ENCODE results near the gene CRIM1. TPM values are rescaled to one million over a fixed set of nuclear protein-coding genes. Genes with fewer than 3 reads are reported as not detected.

The CRIM1 gene
- polyA plus RNA-seq, 6 donors from 2014 or later, result 1.1 to 5.3 (median 2.7) TPM

- H3K36me3 Mint-ChIP-seq, result no peaks in the 10 kb centered on the region
- no peak overlapping the region for H3K4me3 Mint-ChIP-seq
- no peak for ATAC-seq (ENCODE audit: low read depth in 2 of 2)
- DNase-seq, result no peak
- no peaks in the 10 kb centered on the region for H3K9me3 Mint-ChIP-seq
- H3K27ac Mint-ChIP-seq, result no peak overlapping the region
- no peaks in the 10 kb centered on the region for H3K27me3 Mint-ChIP-seq
- H3K4me1 Mint-ChIP-seq, result peaks cover 17 to 23% (median 20%) of the 10 kb centered on the region in 3 donors
Measured at GRCh38 chr2:36415381-36416022, 59.9 kb downstream of the CRIM1 start.

GRCh38 chr2:36416370-36417165 is 61.0 kb downstream of the CRIM1 start:
- peak overlapping the region in 2 of 6 donors; percentile 20 to 43 for H3K27ac Mint-ChIP-seq
- H3K36me3 Mint-ChIP-seq, result no peaks in the 10 kb centered on the region
- no peak for ATAC-seq (ENCODE audit: low read depth in 2 of 2)
- peaks cover 17 to 23% (median 20%) of the 10 kb centered on the region in 3 donors for H3K4me1 Mint-ChIP-seq
- H3K9me3 Mint-ChIP-seq, result no peaks in the 10 kb centered on the region
- DNase-seq, result no peak
- no peaks in the 10 kb centered on the region for H3K27me3 Mint-ChIP-seq
- no peak overlapping the region for H3K4me3 Mint-ChIP-seq

- Mint-ChIP-seq H3K4me1 (peaks cover 12 to 21% (median 14%) of the 10 kb centered on the region in 3 donors), H3K27ac (no peak overlapping the region), H3K27me3 (no peaks in the 10 kb centered on the region), H3K4me3 (no peak overlapping the region), H3K9me3 (no peaks in the 10 kb centered on the region), H3K36me3 (peaks cover 0 to 5% of the 10 kb centered on the region in 2 donors)
- ATAC-seq (ENCODE audit: low read depth in 2 of 2) (no peak), DNase-seq (no peak)
Measured at GRCh38 chr2:36420569-36421181, 65.1 kb downstream of the CRIM1 start.

- DNase-seq (no peak), ATAC-seq (ENCODE audit: low read depth in 2 of 2) (no peak)
- H3K36me3 Mint-ChIP-seq, result peaks cover 0 to 5% of the 10 kb centered on the region in 2 donors
- peaks cover 12 to 21% (median 14%) of the 10 kb centered on the region in 3 donors for H3K4me1 Mint-ChIP-seq
- H3K27me3 Mint-ChIP-seq, result no peaks in the 10 kb centered on the region
- no peaks in the 10 kb centered on the region for H3K9me3 Mint-ChIP-seq
- no peak overlapping the region for H3K4me3 Mint-ChIP-seq
- H3K27ac Mint-ChIP-seq, result peak overlapping the region in 1 of 6 donors; percentile 77
Measured at GRCh38 chr2:36421379-36421778, 65.8 kb downstream of the CRIM1 start.

- ATAC-seq (ENCODE audit: low read depth in 2 of 2), result no peak
- Mint-ChIP-seq H3K4me1 (peaks cover under 1 to 11% (median 7%) of the 10 kb centered on the region in 3 donors), H3K9me3 (no peaks in the 10 kb centered on the region), H3K36me3 (peaks cover 0 to 5% of the 10 kb centered on the region in 2 donors), H3K27me3 (no peaks in the 10 kb centered on the region), H3K4me3 (no peak overlapping the region), H3K27ac (no peak overlapping the region)
- no peak for DNase-seq
Measured at GRCh38 chr2:36423172-36423571, 67.6 kb downstream of the CRIM1 start.

GRCh38 chr2:36423619-36424120 is 68.1 kb downstream of the CRIM1 start:
- Mint-ChIP-seq H3K9me3 (no peaks in the 10 kb centered on the region), H3K27ac (peak overlapping the region in 1 of 6 donors; percentile 72), H3K4me1 (peaks cover 0 to 10% (median 3%) of the 10 kb centered on the region in 3 donors), H3K36me3 (peaks cover 5% of the 10 kb centered on the region in 2 donors), H3K4me3 (no peak overlapping the region), H3K27me3 (no peaks in the 10 kb centered on the region)
- DNase-seq, result no peak
- ATAC-seq (ENCODE audit: low read depth in 2 of 2), result no peak

- H3K9me3 Mint-ChIP-seq, result no peaks in the 10 kb centered on the region
- no peak overlapping the region for H3K27ac Mint-ChIP-seq
- ATAC-seq (ENCODE audit: low read depth in 2 of 2), result no peak
- H3K4me3 Mint-ChIP-seq, result no peak overlapping the region
- peaks cover 5 to 7% of the 10 kb centered on the region in 2 donors for H3K36me3 Mint-ChIP-seq
- no peak for DNase-seq
- peaks cover 0 to 7% (median 0%) of the 10 kb centered on the region in 3 donors for H3K4me1 Mint-ChIP-seq
- H3K27me3 Mint-ChIP-seq, result no peaks in the 10 kb centered on the region
Measured at GRCh38 chr2:36425608-36426355, 70.2 kb downstream of the CRIM1 start.

- Mint-ChIP-seq H3K27me3 (no peaks in the 10 kb centered on the region), H3K9me3 (no peaks in the 10 kb centered on the region), H3K36me3 (peaks cover 5 to 7% of the 10 kb centered on the region in 2 donors), H3K27ac (no peak overlapping the region), H3K4me3 (no peak overlapping the region), H3K4me1 (peaks cover 0 to 7% (median 0%) of the 10 kb centered on the region in 3 donors)
- ATAC-seq (ENCODE audit: low read depth in 2 of 2) (no peak), DNase-seq (no peak)
Measured at GRCh38 chr2:36427790-36428243, 72.2 kb downstream of the CRIM1 start.

- peak overlapping the region in 1 of 8 donors; percentile 26 for H3K4me3 Mint-ChIP-seq
- peaks cover 0 to 7% of the 10 kb centered on the region in 2 donors for H3K36me3 Mint-ChIP-seq
- ATAC-seq (ENCODE audit: low read depth in 2 of 2) (no peak), DNase-seq (no peak)
- peak overlapping the region in 1 of 6 donors; percentile 1 for H3K27ac Mint-ChIP-seq
- peaks cover 0 to 4% (median 0%) of the 10 kb centered on the region in 3 donors for H3K4me1 Mint-ChIP-seq
- no peaks in the 10 kb centered on the region for H3K27me3 Mint-ChIP-seq
- H3K9me3 Mint-ChIP-seq, result no peaks in the 10 kb centered on the region
Measured at GRCh38 chr2:36430549-36430948, 75.0 kb downstream of the CRIM1 start.

GRCh38 chr2:36432479-36432878 is 76.9 kb downstream of the CRIM1 start:
- Mint-ChIP-seq H3K27me3 (no peaks in the 10 kb centered on the region), H3K4me3 (no peak overlapping the region), H3K9me3 (no peaks in the 10 kb centered on the region), H3K36me3 (peaks cover 0 to 7% of the 10 kb centered on the region in 2 donors), H3K4me1 (peaks cover 0 to 4% (median 0%) of the 10 kb centered on the region in 3 donors), H3K27ac (no peak overlapping the region)
- DNase-seq (no peak), ATAC-seq (ENCODE audit: low read depth in 2 of 2) (no peak)

GRCh38 chr2:36433311-36434217 is 78.0 kb downstream of the CRIM1 start:
- H3K27ac Mint-ChIP-seq, result peak overlapping the region in 1 of 6 donors; percentile 11
- peaks cover 0 to 4% (median 0%) of the 10 kb centered on the region in 3 donors for H3K4me1 Mint-ChIP-seq
- H3K4me3 Mint-ChIP-seq, result no peak overlapping the region
- ATAC-seq (ENCODE audit: low read depth in 2 of 2) (no peak), DNase-seq (no peak)
- H3K36me3 Mint-ChIP-seq, result peaks cover 0 to 4% of the 10 kb centered on the region in 2 donors
- no peaks in the 10 kb centered on the region for H3K9me3 Mint-ChIP-seq
- no peaks in the 10 kb centered on the region for H3K27me3 Mint-ChIP-seq

GRCh38 chr2:36438449-36438977 is 82.9 kb downstream of the CRIM1 start:
- H3K36me3 Mint-ChIP-seq, result peaks cover 0 to 7% of the 10 kb centered on the region in 2 donors
- H3K27me3 Mint-ChIP-seq, result no peaks in the 10 kb centered on the region
- no peak overlapping the region for H3K4me3 Mint-ChIP-seq
- H3K9me3 Mint-ChIP-seq, result peaks cover 0 to 4% (median 0%) of the 10 kb centered on the region in 7 donors
- H3K27ac Mint-ChIP-seq, result peak overlapping the region in 2 of 6 donors; percentile 11 to 51
- DNase-seq, result no peak
- no peak for ATAC-seq (ENCODE audit: low read depth in 2 of 2)
- H3K4me1 Mint-ChIP-seq, result peaks cover 20 to 27% (median 24%) of the 10 kb centered on the region in 3 donors

All from naive B cell (primary cell).